ENCODE results near the gene RRAS.

RRAS gene

DNA sequence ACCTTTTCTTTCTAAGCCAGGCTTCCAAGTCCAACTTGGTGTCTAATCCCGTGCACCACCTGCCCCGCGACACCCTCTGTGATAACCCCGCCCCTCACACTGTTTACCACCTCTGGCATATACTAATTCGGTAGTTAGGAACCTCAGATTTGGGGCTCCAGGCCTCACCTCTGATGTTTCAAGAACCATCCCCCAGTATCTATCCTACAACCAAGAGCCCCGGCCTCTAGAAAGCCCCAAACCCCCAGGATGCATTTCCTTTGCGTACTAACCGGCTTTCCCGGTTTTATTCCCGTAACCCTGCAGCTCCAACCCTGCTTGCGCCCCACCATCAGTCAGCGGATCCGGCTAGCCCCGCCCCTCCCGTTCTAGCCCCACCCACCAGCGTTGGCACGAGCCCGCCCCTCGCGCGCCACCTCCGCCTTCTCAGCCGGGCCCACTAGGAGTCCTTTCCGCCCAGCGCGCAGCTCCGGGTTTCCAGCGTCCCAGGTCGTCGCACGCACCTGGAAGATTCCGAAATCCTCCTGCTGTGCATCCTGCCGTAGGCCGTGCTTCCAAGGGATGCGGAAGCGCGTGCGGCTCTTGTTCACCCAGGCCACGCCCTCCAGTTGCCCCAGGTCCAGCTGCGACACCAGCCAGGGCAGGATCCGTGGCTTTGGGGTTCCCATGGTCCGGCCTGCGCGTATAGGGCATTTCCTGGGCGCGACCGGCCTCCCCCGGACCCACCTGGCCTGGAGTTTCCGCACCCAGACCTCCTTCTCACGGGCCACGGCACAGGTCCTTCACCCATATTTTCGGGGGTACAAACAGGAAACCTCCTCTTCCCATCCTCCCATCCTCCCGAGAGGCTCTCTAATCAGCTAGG is 24.5 kb upstream of the RRAS start:
- Histone ChIP-seq H3K27ac (ENCODE audit: low read depth, low read length) (peak overlapping the region; percentile 83), H3K9ac (ENCODE audit: low read length in 5 of 5) (peak overlapping the region; percentile 56 to 89 (median 83)), H3K4me3 (ENCODE audit: low read depth in 1 of 5, low read length in 5 of 5) (peak overlapping the region; percentile 78 to 95 (median 89))

DNA sequence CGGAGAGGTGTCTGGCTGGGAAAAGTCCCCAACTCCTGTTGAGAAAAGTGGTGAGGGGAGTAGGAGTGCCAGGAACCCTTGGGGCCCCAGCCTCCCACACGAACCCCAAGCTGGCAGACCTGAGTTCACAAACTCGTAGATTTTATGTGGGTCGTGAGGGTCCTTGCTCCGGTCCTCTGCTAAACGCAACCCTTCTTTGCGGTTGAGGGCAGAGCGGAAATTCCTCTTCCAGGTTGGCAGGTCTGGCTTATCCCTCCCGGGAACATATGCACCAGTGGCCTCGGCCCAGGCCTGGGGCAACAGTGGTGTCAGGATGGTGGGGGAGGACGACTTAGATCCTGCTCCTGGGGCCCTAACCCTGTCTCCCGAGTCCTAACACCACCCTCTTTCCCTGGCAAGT is 23.3 kb upstream of the RRAS start:
- Histone ChIP-seq H3K27ac (ENCODE audit: low read depth, low read length) (no peak overlapping the region), H3K9ac (ENCODE audit: low read length in 5 of 5) (peak overlapping the region in 1 of 5 donors; percentile 17), H3K27me3 (ENCODE audit: control insufficient read depth in 5 of 5, insufficient read depth in 4 of 5, low read length in 5 of 5) (no peaks in the 10 kb centered on the region), H3K4me3 (ENCODE audit: low read depth in 1 of 5, low read length in 5 of 5) (no peak overlapping the region), H3K36me3 (ENCODE audit: control insufficient read depth in 5 of 5, insufficient read depth in 5 of 5, low read length in 5 of 5) (peaks cover 0 to 53% (median 48%) of the 10 kb centered on the region in 5 donors), H3K9me3 (ENCODE audit: control insufficient read depth in 5 of 5, low read length in 5 of 5) (no peaks in the 10 kb centered on the region), H3K4me1 (ENCODE audit: control insufficient read depth in 5 of 5, insufficient read depth in 5 of 5, low read length in 5 of 5) (peaks cover 0 to 30% (median 26%) of the 10 kb centered on the region in 5 donors)

More for the DNA sequence above, 24.5 kb upstream of the RRAS start:
- peaks cover 0 to 41% (median 38%) of the 10 kb centered on the region in 5 donors for H3K36me3 ChIP-seq (ENCODE audit: control insufficient read depth in 5 of 5, insufficient read depth in 5 of 5, low read length in 5 of 5)
- H3K27me3 ChIP-seq (ENCODE audit: control insufficient read depth in 5 of 5, insufficient read depth in 4 of 5, low read length in 5 of 5) = no peaks in the 10 kb centered on the region
- H3K4me1 ChIP-seq (ENCODE audit: control insufficient read depth in 5 of 5, insufficient read depth in 5 of 5, low read length in 5 of 5) = peaks cover 0 to 30% (median 26%) of the 10 kb centered on the region in 5 donors
- H3K9me3 ChIP-seq (ENCODE audit: control insufficient read depth in 5 of 5, low read length in 5 of 5) = no peaks in the 10 kb centered on the region

- no peak overlapping the region for H3K9ac ChIP-seq (ENCODE audit: low read length in 5 of 5)
- H3K27me3 ChIP-seq (ENCODE audit: control insufficient read depth in 5 of 5, insufficient read depth in 4 of 5, low read length in 5 of 5) = no peaks in the 10 kb centered on the region
- peaks cover 0 to 30% (median 26%) of the 10 kb centered on the region in 5 donors for H3K4me1 ChIP-seq (ENCODE audit: control insufficient read depth in 5 of 5, insufficient read depth in 5 of 5, low read length in 5 of 5)
- H3K27ac ChIP-seq (ENCODE audit: low read depth, low read length) = no peak overlapping the region
- no peak overlapping the region for H3K4me3 ChIP-seq (ENCODE audit: low read depth in 1 of 5, low read length in 5 of 5)
- H3K9me3 ChIP-seq (ENCODE audit: control insufficient read depth in 5 of 5, low read length in 5 of 5) = no peaks in the 10 kb centered on the region
- H3K36me3 ChIP-seq (ENCODE audit: control insufficient read depth in 5 of 5, insufficient read depth in 5 of 5, low read length in 5 of 5) = peaks cover 0 to 61% (median 59%) of the 10 kb centered on the region in 5 donors
These were observed 22.1 kb upstream of the RRAS start for GRCh38 chr19:49662011-49662410.

DNA sequence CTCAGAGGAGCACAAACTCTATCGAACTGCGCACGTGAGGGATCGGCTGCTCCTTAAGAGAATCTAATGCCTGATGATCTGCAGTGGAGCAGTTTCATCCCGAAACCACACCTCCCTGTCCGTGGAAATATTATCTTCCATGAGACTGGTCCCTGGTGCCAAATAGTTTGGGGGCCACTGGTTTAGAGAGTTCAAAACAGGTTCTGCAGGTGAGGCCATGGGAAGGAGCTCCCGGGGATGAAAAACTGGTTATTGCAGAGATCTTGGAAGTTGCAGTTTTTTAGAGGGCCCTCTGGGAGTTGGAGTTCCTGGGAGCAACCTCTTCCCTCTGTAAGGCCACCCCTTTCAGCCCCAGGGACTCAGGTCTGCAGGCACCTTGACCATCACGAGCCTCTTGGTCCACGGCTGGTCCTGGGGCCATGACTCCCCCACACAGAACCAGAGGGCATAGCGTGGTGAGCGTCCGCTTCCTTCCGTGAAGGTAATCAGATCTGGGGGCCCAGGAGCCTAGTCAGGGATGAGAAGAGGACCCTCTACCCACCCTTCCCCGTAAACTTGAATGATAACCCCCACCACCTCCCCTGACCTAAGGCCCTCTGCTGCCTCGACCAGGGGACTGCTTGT is 20.5 kb upstream of the RRAS start:
- no peak overlapping the region for H3K27ac ChIP-seq (ENCODE audit: low read depth, low read length)
- H3K9me3 ChIP-seq (ENCODE audit: control insufficient read depth in 5 of 5, low read length in 5 of 5) = no peaks in the 10 kb centered on the region
- no peak overlapping the region for H3K4me3 ChIP-seq (ENCODE audit: low read depth in 1 of 5, low read length in 5 of 5)
- no peak overlapping the region for H3K9ac ChIP-seq (ENCODE audit: low read length in 5 of 5)
- no peaks in the 10 kb centered on the region for H3K27me3 ChIP-seq (ENCODE audit: control insufficient read depth in 5 of 5, insufficient read depth in 4 of 5, low read length in 5 of 5)
- H3K4me1 ChIP-seq (ENCODE audit: control insufficient read depth in 5 of 5, insufficient read depth in 5 of 5, low read length in 5 of 5) = peaks cover 0 to 18% (median 16%) of the 10 kb centered on the region in 5 donors
- peaks cover 0 to 77% (median 75%) of the 10 kb centered on the region in 5 donors for H3K36me3 ChIP-seq (ENCODE audit: control insufficient read depth in 5 of 5, insufficient read depth in 5 of 5, low read length in 5 of 5)

DNA sequence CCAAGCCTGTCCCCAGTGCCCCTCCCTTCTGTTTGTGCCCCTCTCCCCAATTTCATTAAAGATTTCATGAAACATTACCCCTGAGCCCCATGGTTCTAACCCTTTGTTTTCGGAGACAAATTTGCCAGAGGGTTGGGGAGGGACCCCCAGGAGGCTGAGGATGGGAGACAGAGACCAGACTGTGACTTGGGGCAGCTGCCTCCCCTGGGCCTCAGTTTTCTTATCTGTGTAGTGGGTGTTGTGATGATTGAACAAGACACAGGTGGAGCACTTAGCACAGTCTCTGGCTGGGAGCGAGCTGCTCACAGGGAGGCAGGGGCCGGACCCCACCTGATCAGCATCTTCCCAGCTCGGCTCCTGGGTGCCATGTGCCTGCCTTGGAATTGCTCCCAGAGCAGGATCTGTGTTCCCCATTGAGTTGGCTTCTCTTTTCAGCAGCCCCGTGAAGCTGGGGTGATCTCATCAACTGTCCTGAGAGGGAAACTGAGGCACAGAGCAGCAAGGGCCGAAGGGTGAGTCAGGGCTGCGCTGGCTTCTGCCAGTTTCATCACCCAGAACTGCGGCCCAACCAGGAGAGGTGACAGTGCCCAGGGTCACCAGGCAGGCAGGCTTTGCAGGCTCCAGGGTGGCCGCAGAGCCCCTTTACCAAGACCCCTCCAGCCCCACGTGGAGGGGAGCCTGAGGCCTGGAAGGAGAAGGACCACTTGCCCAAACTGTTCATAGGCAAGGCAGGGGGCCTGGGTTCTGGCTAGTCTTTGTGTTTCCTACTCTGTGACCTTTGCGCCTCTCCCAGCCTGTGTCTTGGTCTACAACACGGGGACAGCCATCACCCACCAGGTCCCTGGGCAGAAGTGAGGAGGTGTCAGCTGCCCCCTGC is 18.9 kb upstream of the RRAS start:
- Histone ChIP-seq H3K27ac (ENCODE audit: low read depth, low read length) (no peak overlapping the region), H3K9ac (ENCODE audit: low read length in 5 of 5) (no peak overlapping the region), H3K4me3 (ENCODE audit: low read depth in 1 of 5, low read length in 5 of 5) (no peak overlapping the region), H3K36me3 (ENCODE audit: control insufficient read depth in 5 of 5, insufficient read depth in 5 of 5, low read length in 5 of 5) (peaks cover 0 to 93% (median 90%) of the 10 kb centered on the region in 5 donors), H3K9me3 (ENCODE audit: control insufficient read depth in 5 of 5, low read length in 5 of 5) (no peaks in the 10 kb centered on the region), H3K27me3 (ENCODE audit: control insufficient read depth in 5 of 5, insufficient read depth in 4 of 5, low read length in 5 of 5) (no peaks in the 10 kb centered on the region), H3K4me1 (ENCODE audit: control insufficient read depth in 5 of 5, insufficient read depth in 5 of 5, low read length in 5 of 5) (peaks cover 0 to 4% (median under 1%) of the 10 kb centered on the region in 5 donors)

DNA sequence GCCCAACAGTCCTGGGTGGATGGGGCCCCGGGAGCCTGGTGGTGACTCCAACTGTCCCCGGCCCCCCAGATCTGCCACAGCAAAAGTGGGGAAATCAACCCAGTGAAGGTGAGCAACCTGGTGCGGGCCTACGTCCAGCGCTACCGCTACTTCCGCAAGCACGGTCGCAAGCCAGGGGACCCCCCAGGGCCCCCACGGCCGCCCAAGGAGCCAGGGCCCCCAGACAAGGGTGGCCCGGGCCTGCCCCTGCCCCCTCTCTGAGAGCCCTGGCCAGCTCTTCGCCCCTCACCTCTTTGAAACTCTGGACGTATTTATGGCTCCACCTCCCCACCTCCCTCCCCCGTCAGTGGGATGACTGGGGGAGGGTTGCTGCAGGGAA is 18.2 kb upstream of the RRAS start:
- Histone ChIP-seq H3K4me3 (ENCODE audit: low read depth in 1 of 5, low read length in 5 of 5) (no peak overlapping the region), H3K9me3 (ENCODE audit: control insufficient read depth in 5 of 5, low read length in 5 of 5) (no peaks in the 10 kb centered on the region), H3K9ac (ENCODE audit: low read length in 5 of 5) (no peak overlapping the region), H3K27me3 (ENCODE audit: control insufficient read depth in 5 of 5, insufficient read depth in 4 of 5, low read length in 5 of 5) (no peaks in the 10 kb centered on the region), H3K27ac (ENCODE audit: low read depth, low read length) (no peak overlapping the region), H3K4me1 (ENCODE audit: control insufficient read depth in 5 of 5, insufficient read depth in 5 of 5, low read length in 5 of 5) (no peaks in the 10 kb centered on the region), H3K36me3 (ENCODE audit: control insufficient read depth in 5 of 5, insufficient read depth in 5 of 5, low read length in 5 of 5) (peaks cover 0 to 99% (median 95%) of the 10 kb centered on the region in 5 donors)

DNA sequence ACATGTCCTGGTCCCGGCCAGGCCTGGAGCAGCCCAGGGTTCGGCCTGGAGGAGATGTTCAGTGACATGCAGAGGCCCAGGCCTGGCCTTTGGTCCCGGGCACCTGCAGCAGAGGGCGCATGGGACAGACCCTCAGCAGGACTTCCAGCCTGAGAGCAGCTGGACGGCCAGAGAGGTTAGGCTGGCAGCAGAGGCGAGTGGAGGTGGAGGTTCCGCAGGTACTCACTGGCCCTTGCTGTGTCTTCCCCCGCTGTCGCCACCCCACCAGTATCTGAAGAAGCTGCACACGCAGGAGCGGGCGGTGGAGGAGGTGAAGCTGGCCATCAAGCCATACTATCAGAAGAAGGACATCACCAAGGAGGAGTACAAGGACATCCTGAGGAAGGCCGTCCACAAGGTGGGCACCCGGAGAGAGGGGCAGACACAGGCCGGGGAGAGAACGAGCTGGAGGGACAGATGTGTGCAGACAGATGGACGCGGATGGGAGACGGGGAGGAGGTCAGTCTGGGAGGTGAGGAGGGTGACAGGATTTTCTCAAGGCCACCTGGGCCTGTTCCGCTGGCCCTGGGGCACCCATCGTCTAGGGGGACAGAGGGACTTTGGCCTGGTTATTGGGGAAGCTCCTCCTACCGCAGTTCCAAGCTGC is 17.7 kb upstream of the RRAS start:
- Histone ChIP-seq H3K9me3 (ENCODE audit: control insufficient read depth in 5 of 5, low read length in 5 of 5) (no peaks in the 10 kb centered on the region), H3K4me3 (ENCODE audit: low read depth in 1 of 5, low read length in 5 of 5) (no peak overlapping the region), H3K27ac (ENCODE audit: low read depth, low read length) (no peak overlapping the region), H3K36me3 (ENCODE audit: control insufficient read depth in 5 of 5, insufficient read depth in 5 of 5, low read length in 5 of 5) (peaks cover 0 to 99% (median 95%) of the 10 kb centered on the region in 5 donors), H3K27me3 (ENCODE audit: control insufficient read depth in 5 of 5, insufficient read depth in 4 of 5, low read length in 5 of 5) (no peaks in the 10 kb centered on the region), H3K4me1 (ENCODE audit: control insufficient read depth in 5 of 5, insufficient read depth in 5 of 5, low read length in 5 of 5) (no peaks in the 10 kb centered on the region), H3K9ac (ENCODE audit: low read length in 5 of 5) (no peak overlapping the region)

- no peaks in the 10 kb centered on the region for H3K4me1 ChIP-seq (ENCODE audit: control insufficient read depth in 5 of 5, insufficient read depth in 5 of 5, low read length in 5 of 5)
- H3K9me3 ChIP-seq (ENCODE audit: control insufficient read depth in 5 of 5, low read length in 5 of 5) = no peaks in the 10 kb centered on the region
- H3K27me3 ChIP-seq (ENCODE audit: control insufficient read depth in 5 of 5, insufficient read depth in 4 of 5, low read length in 5 of 5) = no peaks in the 10 kb centered on the region
- H3K4me3 ChIP-seq (ENCODE audit: low read depth in 1 of 5, low read length in 5 of 5) = no peak overlapping the region
- no peak overlapping the region for H3K27ac ChIP-seq (ENCODE audit: low read depth, low read length)
- H3K9ac ChIP-seq (ENCODE audit: low read length in 5 of 5) = no peak overlapping the region
- H3K36me3 ChIP-seq (ENCODE audit: control insufficient read depth in 5 of 5, insufficient read depth in 5 of 5, low read length in 5 of 5) = peaks cover 0 to 95% (median 91%) of the 10 kb centered on the region in 5 donors
These were observed 16.6 kb upstream of the RRAS start for GRCh38 chr19:49656456-49657109.

Measured in subcutaneous abdominal adipose tissue (tissue), 5 donors.